ENCODE measurements around the gene ADGRF1.

DNA sequence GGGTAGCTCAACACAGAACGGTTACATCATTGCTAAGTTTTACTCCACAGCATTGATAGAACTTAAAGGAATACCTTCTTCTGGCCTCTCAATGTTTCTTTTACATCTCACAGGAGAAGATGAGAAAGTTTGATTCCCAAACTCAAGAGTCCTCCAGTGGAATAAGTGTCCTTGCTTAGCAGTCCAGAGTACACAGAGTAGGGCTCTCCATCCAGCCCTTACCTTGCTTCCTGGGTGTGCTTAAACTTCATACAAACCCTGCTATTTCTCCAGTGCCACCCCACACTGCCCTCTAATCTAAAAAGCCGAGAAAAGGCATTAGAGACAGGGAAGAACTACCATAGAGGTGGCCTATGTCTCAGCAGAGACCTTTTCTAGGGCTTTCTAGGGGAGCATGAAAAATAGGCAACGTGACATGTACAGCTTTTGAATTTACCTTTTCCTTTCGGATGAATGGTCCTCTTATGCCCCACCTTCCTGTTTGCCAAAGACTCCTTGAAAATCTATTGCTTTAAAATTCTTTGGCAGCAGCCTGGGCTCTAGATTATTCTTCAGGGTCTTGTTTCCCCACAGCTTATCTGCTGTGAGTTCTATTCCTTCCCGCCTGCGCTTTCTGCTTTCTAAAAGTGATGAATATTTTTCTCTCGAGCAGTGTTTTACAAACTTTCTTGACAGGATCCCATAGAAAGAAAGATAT lies 12.1 kb downstream of the ADGRF1 start:
- TF ChIP-seq, protein P1, sequence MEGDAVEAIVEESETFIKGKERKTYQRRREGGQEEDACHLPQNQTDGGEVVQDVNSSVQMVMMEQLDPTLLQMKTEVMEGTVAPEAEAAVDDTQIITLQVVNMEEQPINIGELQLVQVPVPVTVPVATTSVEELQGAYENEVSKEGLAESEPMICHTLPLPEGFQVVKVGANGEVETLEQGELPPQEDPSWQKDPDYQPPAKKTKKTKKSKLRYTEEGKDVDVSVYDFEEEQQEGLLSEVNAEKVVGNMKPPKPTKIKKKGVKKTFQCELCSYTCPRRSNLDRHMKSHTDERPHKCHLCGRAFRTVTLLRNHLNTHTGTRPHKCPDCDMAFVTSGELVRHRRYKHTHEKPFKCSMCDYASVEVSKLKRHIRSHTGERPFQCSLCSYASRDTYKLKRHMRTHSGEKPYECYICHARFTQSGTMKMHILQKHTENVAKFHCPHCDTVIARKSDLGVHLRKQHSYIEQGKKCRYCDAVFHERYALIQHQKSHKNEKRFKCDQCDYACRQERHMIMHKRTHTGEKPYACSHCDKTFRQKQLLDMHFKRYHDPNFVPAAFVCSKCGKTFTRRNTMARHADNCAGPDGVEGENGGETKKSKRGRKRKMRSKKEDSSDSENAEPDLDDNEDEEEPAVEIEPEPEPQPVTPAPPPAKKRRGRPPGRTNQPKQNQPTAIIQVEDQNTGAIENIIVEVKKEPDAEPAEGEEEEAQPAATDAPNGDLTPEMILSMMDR (IDR thresholded peaks at IDR 0.05; ENCODE audit: insufficient read depth, low read length): no peak
- TF ChIP-seq, protein P2, sequence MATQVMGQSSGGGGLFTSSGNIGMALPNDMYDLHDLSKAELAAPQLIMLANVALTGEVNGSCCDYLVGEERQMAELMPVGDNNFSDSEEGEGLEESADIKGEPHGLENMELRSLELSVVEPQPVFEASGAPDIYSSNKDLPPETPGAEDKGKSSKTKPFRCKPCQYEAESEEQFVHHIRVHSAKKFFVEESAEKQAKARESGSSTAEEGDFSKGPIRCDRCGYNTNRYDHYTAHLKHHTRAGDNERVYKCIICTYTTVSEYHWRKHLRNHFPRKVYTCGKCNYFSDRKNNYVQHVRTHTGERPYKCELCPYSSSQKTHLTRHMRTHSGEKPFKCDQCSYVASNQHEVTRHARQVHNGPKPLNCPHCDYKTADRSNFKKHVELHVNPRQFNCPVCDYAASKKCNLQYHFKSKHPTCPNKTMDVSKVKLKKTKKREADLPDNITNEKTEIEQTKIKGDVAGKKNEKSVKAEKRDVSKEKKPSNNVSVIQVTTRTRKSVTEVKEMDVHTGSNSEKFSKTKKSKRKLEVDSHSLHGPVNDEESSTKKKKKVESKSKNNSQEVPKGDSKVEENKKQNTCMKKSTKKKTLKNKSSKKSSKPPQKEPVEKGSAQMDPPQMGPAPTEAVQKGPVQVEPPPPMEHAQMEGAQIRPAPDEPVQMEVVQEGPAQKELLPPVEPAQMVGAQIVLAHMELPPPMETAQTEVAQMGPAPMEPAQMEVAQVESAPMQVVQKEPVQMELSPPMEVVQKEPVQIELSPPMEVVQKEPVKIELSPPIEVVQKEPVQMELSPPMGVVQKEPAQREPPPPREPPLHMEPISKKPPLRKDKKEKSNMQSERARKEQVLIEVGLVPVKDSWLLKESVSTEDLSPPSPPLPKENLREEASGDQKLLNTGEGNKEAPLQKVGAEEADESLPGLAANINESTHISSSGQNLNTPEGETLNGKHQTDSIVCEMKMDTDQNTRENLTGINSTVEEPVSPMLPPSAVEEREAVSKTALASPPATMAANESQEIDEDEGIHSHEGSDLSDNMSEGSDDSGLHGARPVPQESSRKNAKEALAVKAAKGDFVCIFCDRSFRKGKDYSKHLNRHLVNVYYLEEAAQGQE (IDR thresholded peaks at IDR 0.05; ENCODE audit: insufficient replicate concordance, low read depth): no peak

Measured in HL-60 (cell line).